ENCODE results near the gene JUP.
"Not testable (repeated sequence)": the region's sequence is repeated elsewhere in the genome, so short reads cannot be mapped to it uniquely, and the experiment has no call there.

JUP gene

DNA sequence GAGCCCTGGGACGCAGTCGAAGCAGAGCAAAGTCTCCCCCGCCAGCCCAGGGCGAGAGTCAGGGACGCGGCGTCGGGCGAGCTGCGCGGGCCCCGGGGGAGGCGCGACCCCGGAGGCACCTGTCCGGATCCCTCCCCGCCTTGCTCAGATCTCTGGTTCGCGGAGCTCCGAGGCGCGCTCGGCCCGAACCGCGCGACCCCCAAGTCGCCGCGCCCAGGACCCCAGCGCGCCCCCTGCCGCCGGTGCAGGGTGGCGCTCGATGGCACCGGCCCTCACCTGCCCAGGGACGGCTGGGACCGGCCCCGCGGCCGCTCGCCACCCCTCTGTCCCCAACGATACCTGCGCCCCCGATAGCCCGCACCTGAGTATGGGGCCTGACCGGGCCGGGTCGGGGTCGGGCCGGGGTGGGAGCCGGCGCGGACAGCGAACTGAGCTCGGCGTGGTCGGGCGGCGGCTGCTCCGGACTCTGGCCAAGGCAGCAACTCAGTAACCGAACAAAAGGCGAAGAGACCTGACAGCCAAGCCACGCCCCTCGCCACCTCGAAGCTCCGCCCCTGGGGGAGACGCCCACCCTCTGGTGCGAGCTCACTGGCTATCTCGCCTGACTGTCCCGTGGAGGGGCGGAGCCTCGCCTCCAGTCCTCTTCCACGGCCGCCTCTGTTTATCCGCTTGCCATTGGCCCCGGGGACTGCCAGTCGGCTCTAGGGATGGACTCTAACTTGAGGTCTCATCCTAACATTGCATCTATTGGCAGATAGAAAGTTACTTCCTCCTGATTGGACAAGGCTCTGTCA lies at the start of gene JUP:
TSS of gene JUP (minus strand) at position 485 of the 794 bp plus-strand sequence. CDS start 14,857 bp downstream, outside the sequence.
- peak; percentile 92 for DNase-seq

DNA sequence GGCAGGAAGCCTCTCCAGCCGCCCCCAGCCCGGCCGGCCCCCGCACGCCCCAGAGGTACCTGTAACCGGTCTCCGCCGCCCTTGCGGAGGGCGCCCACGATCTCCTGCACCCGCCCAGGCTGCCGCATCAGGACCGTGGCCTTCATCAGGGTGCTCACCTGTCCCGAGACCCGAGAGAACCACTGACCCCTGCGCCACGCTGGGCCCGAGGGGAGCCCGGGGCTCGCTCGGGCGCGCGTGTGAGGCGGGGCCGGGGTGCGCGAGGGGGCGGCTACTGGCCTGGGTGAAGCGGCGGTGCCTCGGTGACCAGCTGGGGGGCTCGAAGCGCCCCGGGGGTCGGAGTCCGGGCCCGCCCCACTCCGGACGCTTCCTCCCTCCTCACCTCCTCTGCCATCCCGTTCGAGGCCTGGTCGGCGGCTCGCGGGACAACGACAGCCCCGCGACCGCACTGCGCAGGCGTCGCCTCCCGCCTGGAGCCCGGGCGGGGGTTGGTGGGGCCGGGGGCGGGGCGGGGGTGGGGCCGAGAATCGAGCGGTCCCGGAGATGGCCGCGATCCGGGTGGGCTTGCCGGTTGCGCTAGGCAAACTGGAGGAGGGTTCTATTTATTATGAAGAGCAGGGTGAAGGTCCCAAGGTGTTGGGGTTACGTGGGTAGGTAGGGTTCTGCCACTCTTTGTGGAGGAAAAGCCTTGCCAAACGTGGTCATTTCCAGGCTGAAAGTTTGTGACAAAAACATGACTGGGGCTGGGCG lies 49.5 kb upstream of the JUP start, which contains the start of gene NT5C3B:
TSS of gene NT5C3B (minus strand) at position 433 of the 750 bp plus-strand sequence. CDS start at position 394, 39 bp downstream.
- DNase-seq: no peak

DNA sequence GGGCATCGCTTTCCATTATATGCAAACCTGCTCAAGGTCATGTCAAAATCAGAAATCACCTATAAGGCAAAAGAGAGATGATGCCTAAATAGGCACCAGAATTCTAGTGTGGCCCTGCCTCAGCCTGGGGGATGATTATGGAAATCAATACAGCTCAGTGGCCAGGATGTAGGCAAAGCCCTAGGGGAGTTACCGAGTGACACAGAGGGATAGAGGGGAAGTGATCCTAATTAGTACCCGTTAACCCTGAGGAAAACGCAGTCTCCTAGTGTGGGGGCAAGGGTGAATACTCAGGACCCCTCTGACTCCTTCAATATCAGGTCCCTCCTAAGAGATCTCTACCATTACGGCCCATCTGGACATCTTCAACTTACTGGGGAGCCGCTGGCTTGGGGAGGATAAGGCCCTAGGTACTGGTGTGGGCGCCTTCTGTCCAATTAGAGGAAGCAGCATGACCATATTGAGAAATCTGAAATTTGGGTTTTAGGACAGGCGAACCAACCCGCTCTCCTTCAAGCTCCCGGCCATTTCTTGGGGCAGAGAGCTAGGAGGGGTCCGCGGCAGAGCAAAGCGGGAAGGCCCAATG lies 48.8 kb upstream of the JUP start:
- no peak for DNase-seq

DNA sequence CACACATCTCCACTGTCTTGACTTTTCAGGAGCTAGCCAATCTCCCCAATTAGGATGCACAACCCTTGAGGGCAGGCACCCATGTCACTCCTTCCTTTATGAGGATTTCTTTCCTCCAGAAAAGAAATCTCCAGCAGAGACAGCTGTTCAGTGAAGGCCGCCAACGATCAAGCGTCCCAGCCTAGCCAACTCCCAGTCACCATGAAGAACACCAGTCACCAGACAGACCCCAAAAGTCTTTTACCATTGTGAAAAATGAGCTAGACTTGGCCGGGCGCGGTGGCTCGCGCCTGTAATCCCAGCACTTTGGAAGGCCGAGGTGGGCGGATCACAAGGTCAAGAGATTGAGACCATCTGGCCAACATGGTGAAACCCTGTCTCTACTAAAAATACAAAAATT lies 43.5 kb upstream of the JUP start:
- DNase-seq: not testable (repeated sequence)

DNA sequence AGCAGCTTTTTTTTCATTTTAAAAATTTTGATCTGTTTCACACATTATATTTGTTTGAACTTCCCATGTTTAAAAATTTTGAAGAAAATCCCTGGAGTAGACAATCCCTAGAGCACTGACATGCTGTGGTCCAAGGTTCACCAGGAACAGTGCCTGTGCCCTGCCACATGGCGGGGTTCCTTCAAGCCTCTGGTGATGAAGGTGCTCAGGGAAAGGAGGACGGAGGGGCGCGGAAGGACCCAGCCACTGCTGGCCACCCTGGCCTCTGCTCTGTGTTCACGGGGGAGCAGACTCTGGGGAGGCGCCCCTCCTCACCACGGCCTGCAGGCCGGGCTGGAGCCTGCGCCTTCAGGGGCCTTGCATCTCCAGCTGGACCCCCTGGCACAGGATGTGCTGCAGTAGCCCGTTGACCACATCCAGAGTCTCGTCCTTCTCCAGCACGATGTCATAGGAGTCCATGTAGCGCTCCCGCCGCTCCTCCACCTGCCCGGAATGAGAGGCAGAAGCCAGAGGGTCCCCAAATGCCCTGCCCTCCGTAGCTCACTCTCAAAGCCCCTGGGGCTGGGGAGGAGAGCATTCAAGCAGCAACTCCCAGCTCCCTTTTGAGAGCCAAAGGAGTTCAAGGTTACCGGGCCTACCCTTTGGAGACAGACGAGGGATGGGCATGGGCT lies 38.8 kb upstream of the JUP start:
- no peak for DNase-seq

DNA sequence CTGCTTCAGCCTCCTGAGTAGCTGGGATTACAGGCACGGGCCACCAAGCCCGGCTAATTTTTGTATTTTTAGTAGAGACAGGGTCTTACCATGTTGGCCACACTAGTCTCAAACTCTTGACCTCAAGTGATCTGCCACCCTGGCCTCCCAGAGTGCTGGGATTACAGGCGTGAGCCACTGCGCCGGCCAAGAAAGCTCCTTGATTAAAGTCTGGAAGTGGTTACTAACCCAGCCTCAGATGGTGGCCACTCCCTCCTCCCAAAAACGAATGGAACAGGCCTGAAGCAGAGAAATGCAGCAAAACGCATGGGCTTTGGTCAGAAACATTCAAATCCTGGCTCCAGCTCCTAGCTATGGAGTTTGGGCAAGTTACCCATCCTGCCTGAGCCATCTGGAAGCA lies 37.6 kb upstream of the JUP start:
- no peak for DNase-seq

GRCh38 chr17:41823580-41823979 lies 37.1 kb upstream of the JUP start:
- DNase-seq: no peak

DNA sequence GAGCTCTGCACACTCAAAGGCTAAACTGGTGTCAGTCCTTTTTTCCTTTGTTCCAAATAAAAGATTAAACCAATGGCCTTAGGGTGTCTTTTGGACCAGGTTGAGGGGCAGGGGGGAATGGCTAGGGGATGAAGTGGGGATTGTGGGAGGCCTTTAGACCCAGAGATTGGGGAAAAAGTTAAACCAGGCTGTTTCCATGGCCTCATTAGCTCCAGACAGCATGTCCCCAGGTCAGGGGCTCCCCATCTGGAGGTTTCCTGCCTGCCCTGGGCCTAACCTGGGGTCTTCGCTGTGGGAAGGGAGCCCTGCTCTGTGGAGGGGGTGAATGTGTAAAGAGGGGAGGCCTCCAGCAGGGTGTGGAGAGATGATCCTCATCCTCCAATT lies 36.6 kb upstream of the JUP start:
- no peak for DNase-seq

DNA sequence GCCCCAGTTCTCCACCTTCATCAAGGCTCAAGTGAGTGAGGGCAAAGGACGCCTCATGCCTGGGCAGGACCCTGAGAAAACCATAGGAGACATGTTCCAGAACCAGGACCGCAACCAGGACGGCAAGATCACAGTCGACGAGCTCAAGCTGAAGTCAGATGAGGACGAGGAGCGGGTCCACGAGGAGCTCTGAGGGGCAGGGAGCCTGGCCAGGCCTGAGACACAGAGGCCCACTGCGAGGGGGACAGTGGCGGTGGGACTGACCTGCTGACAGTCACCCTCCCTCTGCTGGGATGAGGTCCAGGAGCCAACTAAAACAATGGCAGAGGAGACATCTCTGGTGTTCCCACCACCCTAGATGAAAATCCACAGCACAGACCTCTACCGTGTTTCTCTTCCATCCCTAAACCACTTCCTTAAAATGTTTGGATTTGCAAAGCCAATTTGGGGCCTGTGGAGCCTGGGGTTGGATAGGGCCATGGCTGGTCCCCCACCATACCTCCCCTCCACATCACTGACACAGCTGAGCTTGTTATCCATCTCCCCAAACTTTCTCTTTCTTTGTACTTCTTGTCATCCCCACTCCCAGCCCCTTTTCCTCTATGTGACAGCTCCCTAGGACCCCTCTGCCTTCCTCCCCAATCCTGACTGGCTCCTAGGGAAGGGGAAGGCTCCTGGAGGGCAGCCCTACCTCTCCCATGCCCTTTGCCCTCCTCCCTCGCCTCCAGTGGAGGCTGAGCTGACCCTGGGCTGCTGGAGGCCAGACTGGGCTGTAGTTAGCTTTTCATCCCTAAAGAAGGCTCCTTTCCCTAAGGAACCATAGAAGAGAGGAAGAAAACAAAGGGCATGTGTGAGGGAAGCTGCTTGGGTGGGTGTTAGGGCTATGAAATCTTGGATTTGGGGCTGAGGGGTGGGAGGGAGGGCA lies 36.0 kb upstream of the JUP start:
- DNase-seq: no peak

GRCh38 chr17:41821776-41822175 lies 35.3 kb upstream of the JUP start:
- DNase-seq: no peak

DNA sequence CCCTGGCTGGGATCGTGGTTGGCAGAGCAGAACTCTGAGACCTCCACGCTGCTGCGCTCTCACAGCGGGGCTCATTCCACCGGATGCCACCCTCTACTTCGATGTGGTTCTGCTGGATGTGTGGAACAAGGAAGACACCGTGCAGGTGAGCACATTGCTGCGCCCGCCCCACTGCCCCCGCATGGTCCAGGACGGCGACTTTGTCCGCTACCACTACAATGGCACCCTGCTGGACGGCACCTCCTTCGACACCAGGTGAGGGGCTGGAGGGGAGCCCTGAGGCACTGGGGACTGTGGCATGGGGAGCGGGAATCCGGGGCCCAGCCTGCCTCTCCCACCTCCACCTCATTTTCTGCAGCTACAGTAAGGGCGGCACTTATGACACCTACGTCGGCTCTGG lies 31.5 kb upstream of the JUP start:
- no peak for DNase-seq

- no peak for DNase-seq
Measured at GRCh38 chr17:41816637-41817320, 30.3 kb upstream of the JUP start.

DNA sequence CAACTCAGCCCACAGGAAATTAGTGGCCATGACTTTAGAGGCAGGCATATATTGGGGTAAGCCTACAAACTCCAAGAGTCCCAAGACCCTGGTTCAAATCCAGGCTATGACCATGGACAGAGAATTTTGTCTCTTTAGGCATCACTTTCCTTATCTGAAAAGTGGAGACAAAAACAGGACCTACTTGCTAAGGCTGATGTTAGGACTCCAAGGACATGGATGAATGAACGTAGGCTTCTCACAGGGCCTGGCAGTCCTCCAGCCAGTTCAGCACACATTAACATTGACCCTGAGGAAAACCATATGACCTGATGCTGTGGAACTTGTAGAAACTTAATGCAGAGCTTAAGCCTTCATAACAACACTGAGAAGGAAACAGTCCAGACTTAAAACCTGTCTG lies 27.7 kb upstream of the JUP start:
- no peak for DNase-seq

- no peak for DNase-seq
Measured at GRCh38 chr17:41813699-41814124, 27.2 kb upstream of the JUP start.

- no peak for DNase-seq
Measured at GRCh38 chr17:41813152-41813680, 26.7 kb upstream of the JUP start.

DNA sequence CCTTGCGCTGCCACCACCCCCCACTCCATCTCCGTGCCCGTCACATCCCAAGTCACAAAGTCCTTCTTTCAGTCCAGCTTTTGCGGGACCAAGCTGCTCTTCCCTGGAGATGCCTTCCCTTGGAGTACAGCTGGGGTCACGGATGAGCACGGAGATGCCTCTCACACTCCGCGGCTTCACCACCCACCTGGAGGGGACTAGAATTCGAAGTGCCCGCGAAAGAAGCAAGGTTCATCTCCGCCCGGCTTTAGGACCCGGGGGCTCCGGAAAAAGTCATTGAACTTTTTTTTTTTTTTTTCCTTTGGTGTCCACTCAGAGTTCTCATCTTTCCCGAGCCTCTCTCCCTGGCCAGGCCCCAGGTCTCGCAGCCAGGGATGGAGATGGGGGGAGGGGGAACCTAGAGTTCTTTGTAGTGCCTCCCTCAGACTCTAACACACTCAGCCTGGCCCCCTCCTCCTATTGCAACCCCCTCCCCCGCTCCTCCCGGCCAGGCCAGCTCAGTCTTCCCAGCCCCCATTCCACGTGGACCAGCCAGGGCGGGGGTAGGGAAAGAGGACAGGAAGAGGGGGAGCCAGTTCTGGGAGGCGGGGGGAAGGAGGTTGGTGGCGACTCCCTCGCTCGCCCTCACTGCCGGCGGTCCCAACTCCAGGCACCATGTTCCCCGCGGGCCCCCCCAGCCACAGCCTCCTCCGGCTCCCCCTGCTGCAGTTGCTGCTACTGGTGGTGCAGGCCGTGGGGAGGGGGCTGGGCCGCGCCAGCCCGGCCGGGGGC lies 26.1 kb upstream of the JUP start, which contains the start of gene FKBP10:
TSS of gene FKBP10 (plus strand) at position 624 of the 771 bp plus-strand sequence. CDS start at position 655, 31 bp downstream.
- no peak for DNase-seq

- no peak for DNase-seq
Measured at GRCh38 chr17:41811549-41812380, 25.3 kb upstream of the JUP start, which contains the start of gene P3H4. P3H4 (minus strand) TSS chr17:41811949; CDS start chr17:41811915, 34 bp downstream.

DNA sequence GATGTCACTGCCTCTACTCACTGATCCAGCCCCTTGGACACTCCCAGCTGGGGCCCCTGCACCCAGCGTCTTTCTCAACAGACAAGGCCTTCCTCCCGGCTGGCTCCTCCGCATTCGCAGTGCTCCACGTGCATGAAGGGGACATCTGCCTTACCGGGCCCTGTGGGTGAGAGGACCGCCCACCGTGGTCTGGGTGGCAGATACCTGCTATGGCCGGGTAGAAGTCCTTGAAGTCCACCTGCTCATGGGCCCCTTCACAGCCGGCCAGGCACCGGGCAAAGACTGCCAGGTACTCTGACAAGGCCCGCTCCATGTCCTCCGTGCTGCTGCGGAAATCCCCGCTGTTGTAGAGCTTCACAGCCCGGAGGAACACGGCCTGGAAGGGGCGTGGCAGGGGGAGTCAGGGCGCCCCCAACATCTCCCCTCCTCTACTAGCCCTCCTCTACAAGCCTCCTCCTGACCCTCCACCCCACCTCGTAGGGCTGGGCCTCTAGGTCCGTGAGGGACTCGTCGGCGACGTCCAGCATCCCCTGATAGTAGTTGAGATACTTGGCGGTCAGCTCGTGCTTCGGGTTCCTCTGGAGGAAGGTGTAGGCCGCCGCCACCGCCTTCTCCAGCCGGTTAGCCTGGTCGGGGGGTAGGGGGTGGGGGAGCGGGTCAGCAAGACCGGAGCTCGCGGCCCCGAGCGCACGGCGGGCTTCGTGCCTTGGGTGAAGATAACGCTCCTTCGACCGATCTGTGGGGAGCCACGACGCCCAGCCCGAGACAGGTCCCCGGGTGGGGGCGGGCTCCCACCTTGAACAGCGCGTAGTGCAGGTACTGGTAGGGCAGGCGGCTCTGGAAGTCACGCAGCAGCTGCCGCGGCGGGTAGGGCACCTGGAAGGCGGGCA lies 24.4 kb upstream of the JUP start:
- no peak for DNase-seq

All from NCI-H446 treated with DMSO at 0.1 percent for 48 hours (cell line).